Neural progenitor cell (in vitro differentiated cells): Measurements from ENCODE around the gene ZC3HAV1L. TPM values are rescaled to one million over a fixed set of nuclear protein-coding genes. Genes with fewer than 3 reads are reported as not detected.

ENCODE experiments used
- DNase-seq: peaks from one replicate; pipeline ENCODE4 v3.0.0-alpha.2; 2016; ENCODE audit warnings: low spot score
- H2AFZ ChIP-seq: fragments of 200-600 bp; sonication (generic); replicated peaks from 2 replicates; pipeline ENCODE4 v1.6.1; 2016; ENCODE audit warnings: antibody characterized with exemption
- H3F3A ChIP-seq: fragments of 200-600 bp; sonication (generic); 2 replicates; pipeline ENCODE4 v1.6.1; 2016; ENCODE audit warnings: antibody characterized with exemption, low read depth
- H3K27ac ChIP-seq: fragments of 200-600 bp; sonication (generic); 2 replicates; pipeline ENCODE4 v1.5.1; 2016; ENCODE audit warnings: mild to moderate bottlenecking
- H3K27me3 ChIP-seq: fragments of 200-600 bp; sonication (generic); 2 replicates; pipeline ENCODE4 v1.6.1; 2016; ENCODE audit warnings: mild to moderate bottlenecking, moderate library complexity
- H3K36me3 ChIP-seq: fragments of 200-600 bp; sonication (generic); 2 replicates; pipeline ENCODE4 v1.5.1; 2016
- H3K4me1 ChIP-seq: fragments of 200-600 bp; sonication (generic); 2 replicates; pipeline ENCODE4 v1.6.1; 2016; ENCODE audit warnings: mixed run types
- H3K4me2 ChIP-seq: fragments of 200-600 bp; sonication (generic); 2 replicates; pipeline ENCODE4 v1.6.1; 2016
- H3K4me3 ChIP-seq: fragments of 200-600 bp; sonication (generic); 2 replicates; pipeline ENCODE4 v1.5.1; 2016
- H3K79me2 ChIP-seq: fragments of 200-600 bp; sonication (generic); 2 replicates; pipeline ENCODE4 v1.6.1; 2016; ENCODE audit warnings: low read depth
- H3K9ac ChIP-seq: fragments of 200-600 bp; sonication (generic); 2 replicates; pipeline ENCODE4 v1.6.1; 2016
- H3K9me3 ChIP-seq: fragments of 200-600 bp; sonication (generic); 2 replicates; pipeline ENCODE4 v1.5.1; 2016; ENCODE audit warnings: low read depth
- H4K20me1 ChIP-seq: fragments of 200-600 bp; sonication (generic); 2 replicates; pipeline ENCODE4 v1.6.1; 2016; ENCODE audit warnings: low read depth
- H3K27ac Mint-ChIP-seq: 3 replicates; pipeline ENCODE4 v1.8.0; 2021; ENCODE audit warnings: mixed read lengths
- H3K27me3 Mint-ChIP-seq: 2 replicates; pipeline ENCODE4 v1.8.0; 2022; ENCODE audit warnings: low read depth, mild to moderate bottlenecking, inconsistent platforms, moderate library complexity, mixed read lengths; ENCODE audit not compliant: insufficient read depth
- H3K36me3 Mint-ChIP-seq: 3 replicates; pipeline ENCODE4 v1.8.0; 2021; ENCODE audit warnings: mixed read lengths
- H3K4me1 Mint-ChIP-seq: 3 replicates; pipeline ENCODE4 v1.8.0; 2021; ENCODE audit warnings: mixed read lengths
- H3K4me3 Mint-ChIP-seq: 3 replicates; pipeline ENCODE4 v1.8.0; 2021; ENCODE audit warnings: mild to moderate bottlenecking, moderate library complexity, mixed read lengths
- H3K9me3 Mint-ChIP-seq: 3 replicates; pipeline ENCODE4 v1.8.0; 2020; ENCODE audit warnings: mixed read lengths
- EZH2 ChIP-seq: fragments of 200-600 bp; sonication (generic); IDR thresholded peaks from 2 replicates; pipeline ENCODE4 v1.6.1; 2017; ENCODE audit warnings: antibody characterized with exemption, mild to moderate bottlenecking, moderate library complexity
- EZH2phosphoT487 ChIP-seq: fragments of 200-600 bp; sonication (generic); IDR thresholded peaks from 2 replicates; pipeline ENCODE4 v1.6.1; 2017; ENCODE audit warnings: antibody characterized with exemption
- total RNA-seq: library from RNA; depleted of rRNA; stranded (reverse); fragments of >200 nt; gene quantifications from 2 replicates; pipeline ENCODE4 v1.2.3, GENCODE V29; 2015; ENCODE audit warnings: low replicate concordance
- TF ChIP-seq, protein P1 (sequence below): fragments of 200-600 bp; sonication (generic); IDR thresholded peaks from 2 replicates; pipeline ENCODE4 v1.5.1; 2017; ENCODE audit warnings: antibody characterized with exemption, mild to moderate bottlenecking

Gene ZC3HAV1L
- total RNA-seq, 1 donor from 2014 or later: 7.1 TPM

DNA sequence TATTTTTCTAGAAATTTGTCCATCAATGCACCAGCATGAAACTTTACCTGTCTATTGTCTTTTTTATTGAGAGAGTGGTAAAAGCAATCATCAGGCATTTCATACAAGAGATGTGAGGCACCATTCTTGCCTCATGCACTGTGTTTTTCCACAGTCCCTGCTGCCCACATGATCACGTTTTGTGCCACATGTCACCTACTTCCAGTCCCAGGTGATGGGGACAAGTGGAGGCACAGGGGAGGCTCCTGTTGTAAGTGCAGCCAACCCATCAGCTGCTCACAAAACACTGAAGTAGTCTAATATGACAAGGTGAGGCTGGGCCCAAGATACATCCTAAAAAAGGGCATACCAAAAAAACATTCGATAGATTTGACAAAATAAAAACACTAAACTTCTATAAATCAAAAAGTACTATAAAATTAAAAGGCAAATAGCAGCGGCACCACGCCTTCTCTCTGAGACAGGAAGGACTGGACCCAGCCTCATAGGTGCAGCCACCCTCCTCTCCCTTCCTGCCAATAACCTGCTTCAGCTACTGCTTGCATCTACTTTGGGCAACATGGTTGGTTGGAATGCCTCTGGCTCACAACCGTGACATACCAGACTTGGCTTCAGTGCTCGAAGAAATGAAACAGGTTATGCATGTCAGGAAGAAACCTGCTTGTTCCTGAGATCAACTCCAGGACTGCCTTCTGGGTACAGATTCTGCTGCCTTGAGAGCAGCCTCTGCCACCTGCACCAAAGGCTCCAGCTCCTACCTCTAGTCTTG lies 2.3 kb downstream of the ZC3HAV1L start:
- no peak overlapping the region for H3K9ac ChIP-seq
- H3K9me3 ChIP-seq: no peaks in the 10 kb centered on the region
- no peaks in the 10 kb centered on the region for H4K20me1 ChIP-seq
- Mint-ChIP-seq H3K36me3 (peaks cover 4% of the 10 kb centered on the region), H3K27me3 (peaks cover 5% of the 10 kb centered on the region), H3K9me3 (peaks cover 2% of the 10 kb centered on the region), H3K4me3 (no peak overlapping the region), H3K4me1 (no peaks in the 10 kb centered on the region), H3K27ac (no peak overlapping the region)
- TF ChIP-seq, protein P1, sequence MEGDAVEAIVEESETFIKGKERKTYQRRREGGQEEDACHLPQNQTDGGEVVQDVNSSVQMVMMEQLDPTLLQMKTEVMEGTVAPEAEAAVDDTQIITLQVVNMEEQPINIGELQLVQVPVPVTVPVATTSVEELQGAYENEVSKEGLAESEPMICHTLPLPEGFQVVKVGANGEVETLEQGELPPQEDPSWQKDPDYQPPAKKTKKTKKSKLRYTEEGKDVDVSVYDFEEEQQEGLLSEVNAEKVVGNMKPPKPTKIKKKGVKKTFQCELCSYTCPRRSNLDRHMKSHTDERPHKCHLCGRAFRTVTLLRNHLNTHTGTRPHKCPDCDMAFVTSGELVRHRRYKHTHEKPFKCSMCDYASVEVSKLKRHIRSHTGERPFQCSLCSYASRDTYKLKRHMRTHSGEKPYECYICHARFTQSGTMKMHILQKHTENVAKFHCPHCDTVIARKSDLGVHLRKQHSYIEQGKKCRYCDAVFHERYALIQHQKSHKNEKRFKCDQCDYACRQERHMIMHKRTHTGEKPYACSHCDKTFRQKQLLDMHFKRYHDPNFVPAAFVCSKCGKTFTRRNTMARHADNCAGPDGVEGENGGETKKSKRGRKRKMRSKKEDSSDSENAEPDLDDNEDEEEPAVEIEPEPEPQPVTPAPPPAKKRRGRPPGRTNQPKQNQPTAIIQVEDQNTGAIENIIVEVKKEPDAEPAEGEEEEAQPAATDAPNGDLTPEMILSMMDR: no peak
- TF ChIP-seq EZH2 (no peak), EZH2phosphoT487 (no peak)
- DNase-seq: no peak
- H3K36me3 ChIP-seq: no peaks in the 10 kb centered on the region
- H3K27ac ChIP-seq: no peak overlapping the region
- no peaks in the 10 kb centered on the region for H3K79me2 ChIP-seq
- H3K27me3 ChIP-seq: peaks cover 23% of the 10 kb centered on the region
- H3K4me3 ChIP-seq: no peak overlapping the region
- no peak overlapping the region for H2AFZ ChIP-seq
- H3K4me2 ChIP-seq: no peak overlapping the region
- no peaks in the 10 kb centered on the region for H3K4me1 ChIP-seq
- H3F3A ChIP-seq: no peaks in the 10 kb centered on the region

DNA sequence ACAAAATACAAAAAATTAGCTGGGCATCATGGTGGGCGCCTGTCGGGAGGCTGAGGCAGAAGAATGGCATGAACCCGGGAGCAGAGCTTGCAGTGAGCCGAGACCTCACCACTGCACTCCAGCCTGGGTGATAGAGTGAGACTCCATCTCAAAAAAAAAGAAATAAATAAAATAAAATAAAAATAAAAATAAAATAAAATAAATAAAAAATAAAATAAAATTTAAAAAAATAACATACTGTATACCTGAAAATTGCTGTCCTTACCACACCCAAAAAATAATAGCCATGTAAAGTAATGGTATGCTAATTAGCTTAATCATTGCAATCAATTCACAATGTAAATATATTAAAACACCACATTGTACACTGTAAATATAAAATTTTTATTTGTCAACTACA lies 3.4 kb downstream of the ZC3HAV1L start:
- Histone ChIP-seq H3K4me1 (no peaks in the 10 kb centered on the region), H3F3A (no peaks in the 10 kb centered on the region), H4K20me1 (no peaks in the 10 kb centered on the region), H3K27me3 (peaks cover 21% of the 10 kb centered on the region), H3K36me3 (no peaks in the 10 kb centered on the region), H3K4me3 (no peak overlapping the region), H3K4me2 (no peak overlapping the region), H3K27ac (no peak overlapping the region), H2AFZ (no peak overlapping the region), H3K9me3 (no peaks in the 10 kb centered on the region), H3K79me2 (no peaks in the 10 kb centered on the region), H3K9ac (no peak overlapping the region)
- peaks cover 5% of the 10 kb centered on the region for H3K27me3 Mint-ChIP-seq
- H3K27ac Mint-ChIP-seq: no peak overlapping the region
- no peaks in the 10 kb centered on the region for H3K4me1 Mint-ChIP-seq
- DNase-seq: no peak
- peaks cover 2% of the 10 kb centered on the region for H3K9me3 Mint-ChIP-seq
- no peak overlapping the region for H3K4me3 Mint-ChIP-seq
- peaks cover 4% of the 10 kb centered on the region for H3K36me3 Mint-ChIP-seq
- TF ChIP-seq EZH2 (no peak), EZH2phosphoT487 (no peak)
- TF ChIP-seq, protein P1: no peak

DNA sequence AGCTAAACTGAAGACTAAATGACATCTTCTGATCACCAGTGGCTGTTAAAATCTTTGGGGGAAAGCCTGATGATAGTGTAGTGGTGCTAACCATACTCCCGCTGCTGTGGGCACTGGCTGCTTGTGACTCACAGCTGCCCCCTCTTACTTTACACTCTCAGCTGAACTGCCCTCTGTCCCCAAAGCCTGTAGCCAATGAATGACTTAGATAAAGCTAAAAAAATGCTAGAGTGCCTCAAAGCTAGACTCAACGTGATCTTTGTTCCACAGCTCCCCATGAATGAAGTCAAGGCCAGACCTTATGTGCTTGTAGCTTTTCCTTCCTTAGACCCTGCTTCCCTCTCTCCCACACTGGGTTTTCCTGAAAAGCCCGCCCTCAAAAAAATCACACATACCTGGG lies 6.5 kb downstream of the ZC3HAV1L start:
- no peaks in the 10 kb centered on the region for H3K27me3 Mint-ChIP-seq
- H3K27ac Mint-ChIP-seq: no peak overlapping the region
- H3K36me3 Mint-ChIP-seq: peaks cover 4% of the 10 kb centered on the region
- H3K9me3 ChIP-seq: no peaks in the 10 kb centered on the region
- H3K36me3 ChIP-seq: no peaks in the 10 kb centered on the region
- peaks cover 2% of the 10 kb centered on the region for H3K9me3 Mint-ChIP-seq
- H3K27ac ChIP-seq: no peak overlapping the region
- no peak overlapping the region for H3K9ac ChIP-seq
- peaks cover under 1% of the 10 kb centered on the region for H3K27me3 ChIP-seq
- H2AFZ ChIP-seq: no peak overlapping the region
- H3K4me1 ChIP-seq: no peaks in the 10 kb centered on the region
- no peaks in the 10 kb centered on the region for H3F3A ChIP-seq
- no peak for DNase-seq
- no peak overlapping the region for H3K4me2 ChIP-seq
- H4K20me1 ChIP-seq: no peaks in the 10 kb centered on the region
- TF ChIP-seq, protein P1: no peak
- TF ChIP-seq EZH2phosphoT487 (no peak), EZH2 (no peak)
- H3K79me2 ChIP-seq: no peaks in the 10 kb centered on the region
- no peak overlapping the region for H3K4me3 ChIP-seq
- H3K4me3 Mint-ChIP-seq: peak overlapping the region; percentile 19
- H3K4me1 Mint-ChIP-seq: no peaks in the 10 kb centered on the region
